Measurements from ENCODE around the gene SLC4A1.

The SLC4A1 gene

GRCh38 chr17:44216694-44217093, 51.2 kb downstream of the SLC4A1 start:
- H3K27ac ChIP-seq, result no peak overlapping the region
- H3K4me3 ChIP-seq, result no peak overlapping the region
- DNase-seq (ENCODE audit: low spot score), result no peak
- no peak for TF ChIP-seq CTCF (IDR thresholded peaks at IDR 0.05)

GRCh38 chr17:44216173-44216572, 51.8 kb downstream of the SLC4A1 start:
- no peak for TF ChIP-seq CTCF (IDR thresholded peaks at IDR 0.05)
- DNase-seq (ENCODE audit: low spot score), result no peak
- Histone ChIP-seq H3K27ac (no peak overlapping the region), H3K4me3 (no peak overlapping the region)

DNA sequence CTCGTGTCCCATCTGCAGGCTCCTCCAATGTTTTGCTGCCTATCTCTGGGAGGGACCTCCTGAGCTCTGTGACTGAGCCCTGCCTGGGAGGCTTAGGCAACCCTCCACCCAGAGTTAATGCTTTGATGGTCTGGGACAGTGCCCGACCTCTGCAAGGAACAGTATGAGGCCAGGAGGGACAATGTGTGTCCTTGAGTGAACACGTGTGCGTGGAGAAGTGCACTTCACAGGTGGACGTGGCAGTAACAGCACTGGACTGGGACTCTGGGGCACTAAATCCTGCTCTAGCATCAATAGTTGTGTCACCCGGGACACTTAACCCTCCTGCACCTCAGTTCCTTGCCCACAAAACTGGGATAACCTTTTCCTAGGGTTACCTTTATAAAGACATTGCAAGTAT, 53.0 kb downstream of the SLC4A1 start:
- no peak overlapping the region for H3K27ac ChIP-seq
- no peak for DNase-seq (ENCODE audit: low spot score)
- no peak overlapping the region for H3K4me3 ChIP-seq
- TF ChIP-seq CTCF (IDR thresholded peaks at IDR 0.05), result no peak

- DNase-seq (ENCODE audit: low spot score), result no peak
- H3K27ac ChIP-seq, result no peak overlapping the region
- TF ChIP-seq CTCF (IDR thresholded peaks at IDR 0.05), result no peak
- no peak overlapping the region for H3K4me3 ChIP-seq
Measured at GRCh38 chr17:44214230-44214494, 53.8 kb downstream of the SLC4A1 start.

- no peak for TF ChIP-seq CTCF (IDR thresholded peaks at IDR 0.05)
- Histone ChIP-seq H3K27ac (no peak overlapping the region), H3K4me3 (no peak overlapping the region)
- no peak for DNase-seq (ENCODE audit: low spot score)
Measured at GRCh38 chr17:44213403-44214229, 54.3 kb downstream of the SLC4A1 start.

GRCh38 chr17:44212507-44213402, 55.2 kb downstream of the SLC4A1 start:
- no peak for TF ChIP-seq CTCF (IDR thresholded peaks at IDR 0.05)
- H3K4me3 ChIP-seq, result no peak overlapping the region
- H3K27ac ChIP-seq, result no peak overlapping the region
- no peak for DNase-seq (ENCODE audit: low spot score)
